Measurements from ENCODE around the gene PRR33.
"Not testable (repeated sequence)": the region's sequence is repeated elsewhere in the genome, so short reads cannot be mapped to it uniquely, and the experiment has no call there.

The PRR33 gene

DNA sequence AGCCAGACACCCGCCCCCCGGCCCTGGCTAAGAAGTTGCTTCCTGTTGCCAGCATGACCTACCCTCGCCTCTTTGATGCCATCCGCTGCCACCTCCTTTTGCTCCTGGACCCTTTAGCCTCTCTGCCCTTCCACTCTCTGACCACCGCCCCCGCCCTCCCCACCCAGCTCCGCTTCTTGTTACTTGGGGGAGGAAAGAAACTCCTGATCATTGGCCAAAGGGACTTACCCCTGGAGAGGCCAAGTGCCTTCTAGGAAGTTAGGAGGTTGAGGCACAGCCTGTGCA lies at the start of gene PRR33:
PRR33 (minus strand) TSS at position 65 of the 285 bp plus-strand sequence. CDS start 1,311 bp downstream, outside the sequence.
- no peak for DNase-seq

DNA sequence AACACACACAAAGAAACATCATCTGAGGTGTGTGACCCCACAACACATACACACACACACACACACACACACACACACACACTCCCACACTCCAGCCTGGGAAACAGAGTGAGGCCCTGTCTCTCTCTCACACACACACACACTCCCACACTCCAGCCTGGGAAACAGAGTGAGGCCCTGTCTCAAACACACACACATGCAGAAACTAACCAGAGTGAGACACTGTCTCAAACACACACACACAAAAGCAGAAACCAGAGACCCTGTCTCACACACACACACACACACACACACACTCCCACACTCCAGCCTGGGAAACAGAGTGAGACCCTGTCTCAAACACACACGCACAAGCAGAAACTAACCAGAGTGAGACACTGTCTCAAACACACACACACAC lies 48.1 kb upstream of the PRR33 start:
- DNase-seq: not testable (repeated sequence)

DNA sequence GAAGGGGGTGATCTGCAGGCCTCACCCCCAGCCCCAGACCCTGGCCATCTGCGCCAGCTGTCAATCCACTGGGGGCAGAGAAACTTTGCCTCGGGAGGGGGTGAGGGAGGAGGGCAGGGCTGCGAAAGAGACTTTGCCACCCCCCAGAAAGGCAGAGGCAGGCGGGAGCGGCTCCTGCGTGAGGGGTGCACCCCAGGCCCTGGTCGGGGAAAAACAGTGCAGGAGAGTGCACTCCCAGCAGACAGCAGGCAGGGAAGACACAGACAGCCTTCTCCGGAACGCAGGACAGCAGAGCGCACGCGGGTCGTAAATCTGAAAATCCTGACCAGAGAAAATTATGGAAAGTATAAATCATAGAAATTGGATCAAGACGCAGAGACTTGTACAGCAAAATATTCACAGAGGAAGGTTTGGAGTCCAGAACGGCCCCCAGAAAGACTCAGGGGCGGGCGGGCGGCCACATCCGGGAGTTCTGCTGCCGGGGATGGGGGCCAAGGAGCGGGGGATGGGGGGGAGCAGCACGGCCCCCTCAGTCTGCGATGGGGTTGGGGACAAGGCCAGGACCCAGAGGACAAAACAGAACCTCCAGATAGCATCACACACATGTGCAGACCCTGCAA lies 47.4 kb upstream of the PRR33 start:
- no peak for DNase-seq

DNA sequence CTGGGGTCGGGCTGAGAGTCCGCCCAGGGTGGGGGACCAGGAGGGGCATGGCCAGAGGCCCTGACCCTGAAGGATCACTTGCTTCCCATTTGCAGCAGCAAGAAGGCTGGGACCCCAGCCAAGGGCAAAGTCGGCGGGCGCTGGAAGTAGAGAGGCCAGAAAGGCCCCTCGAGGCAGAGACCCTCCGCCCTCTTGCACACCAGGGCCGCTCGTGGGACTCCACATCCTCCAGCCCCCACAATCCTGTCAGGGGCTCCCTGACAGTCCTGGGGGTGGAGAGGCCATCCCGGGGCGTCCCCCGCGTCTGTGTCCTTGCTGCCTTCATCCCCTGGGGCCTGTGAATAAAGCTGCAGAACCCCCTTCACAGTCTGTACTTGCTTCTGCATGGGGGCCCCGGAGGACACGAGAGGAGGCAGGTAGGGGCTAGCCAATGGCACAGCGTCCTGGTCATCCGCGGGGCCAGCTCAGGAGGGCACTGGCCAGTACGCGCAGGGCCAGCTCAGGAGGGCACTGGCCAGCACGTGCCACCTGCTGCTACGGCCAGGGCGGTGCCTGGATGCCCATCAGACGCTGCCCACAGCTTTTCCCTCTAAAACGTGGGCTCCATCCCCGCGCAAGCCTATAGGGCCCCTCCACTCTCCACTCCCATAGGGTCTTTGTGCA lies 46.8 kb upstream of the PRR33 start:
- DNase-seq: no peak

DNA sequence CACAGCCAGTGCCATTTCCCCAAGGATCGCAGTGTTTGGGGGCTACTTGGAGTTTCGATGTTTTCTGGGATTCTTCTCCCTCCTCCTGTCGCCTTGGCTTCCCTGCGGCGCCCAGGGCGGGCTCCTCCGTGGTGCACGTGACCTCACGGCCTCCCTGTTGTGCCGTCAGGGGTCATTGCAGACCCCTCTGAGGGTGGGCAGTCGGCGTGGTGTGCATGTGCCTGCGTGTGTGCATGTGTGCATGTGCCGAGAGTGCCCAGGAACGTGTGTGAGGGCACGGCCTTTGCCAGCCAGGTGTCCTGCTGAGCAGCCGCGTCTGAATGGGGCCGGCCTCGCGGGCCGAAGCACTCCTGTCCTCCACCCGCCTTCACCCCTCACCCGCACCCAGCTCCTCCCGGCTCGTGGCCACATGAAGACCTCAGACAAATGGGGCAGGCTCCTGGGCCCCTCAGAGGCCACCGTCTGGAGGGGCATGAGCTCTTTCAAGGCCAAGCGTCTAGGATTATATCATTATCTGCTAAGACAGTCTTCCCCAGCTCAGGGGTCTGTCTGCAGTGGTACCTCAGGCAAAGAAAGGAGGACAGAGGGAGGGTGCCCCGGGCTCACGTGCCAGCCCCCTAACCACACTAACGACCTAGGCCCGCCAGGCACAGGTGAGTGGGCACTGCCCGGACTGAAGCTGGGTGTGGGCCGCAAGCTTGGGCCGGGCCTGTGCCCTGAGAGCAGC lies 46.1 kb upstream of the PRR33 start:
- DNase-seq: no peak

DNA sequence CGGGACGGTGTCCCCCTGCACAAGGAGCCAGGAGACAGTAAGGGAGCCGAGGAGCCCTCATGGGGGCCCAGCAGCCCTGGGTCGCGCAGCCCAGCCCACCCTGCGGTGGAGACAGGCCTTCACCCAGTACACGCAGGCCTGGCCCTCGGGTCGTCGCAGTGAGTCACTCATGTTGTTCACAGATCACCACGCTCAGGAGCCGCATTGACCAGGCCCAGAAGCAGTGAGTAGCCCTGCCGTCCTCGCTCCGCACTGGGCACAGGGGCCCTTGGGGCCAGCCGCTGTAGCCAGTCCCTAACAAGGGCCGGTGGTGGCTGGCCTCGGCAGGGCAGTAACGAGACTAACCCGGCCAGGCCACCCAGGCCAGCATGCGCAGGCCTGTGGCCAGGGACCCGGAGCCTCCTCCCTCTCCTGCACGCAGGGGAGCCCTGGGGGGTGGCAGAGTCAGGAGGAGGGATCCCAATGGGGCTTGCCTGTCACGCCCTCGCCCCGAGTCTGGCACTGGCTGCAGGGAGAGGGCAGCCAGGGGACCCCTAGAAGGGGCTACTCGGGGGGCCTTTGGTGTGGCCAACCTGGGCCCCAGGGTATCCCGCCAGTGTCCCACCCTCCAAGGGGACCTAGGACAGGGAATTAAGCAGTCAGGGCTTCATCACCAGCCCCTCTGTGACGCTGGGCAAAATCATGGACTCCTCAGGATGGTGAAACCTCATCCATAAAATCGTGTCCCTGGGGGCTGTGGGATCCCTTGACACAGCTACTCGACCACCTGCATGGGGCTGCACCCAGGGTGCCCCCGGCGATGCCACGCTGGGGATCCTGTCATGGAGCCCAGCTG lies 45.3 kb upstream of the PRR33 start:
- no peak for DNase-seq

DNA sequence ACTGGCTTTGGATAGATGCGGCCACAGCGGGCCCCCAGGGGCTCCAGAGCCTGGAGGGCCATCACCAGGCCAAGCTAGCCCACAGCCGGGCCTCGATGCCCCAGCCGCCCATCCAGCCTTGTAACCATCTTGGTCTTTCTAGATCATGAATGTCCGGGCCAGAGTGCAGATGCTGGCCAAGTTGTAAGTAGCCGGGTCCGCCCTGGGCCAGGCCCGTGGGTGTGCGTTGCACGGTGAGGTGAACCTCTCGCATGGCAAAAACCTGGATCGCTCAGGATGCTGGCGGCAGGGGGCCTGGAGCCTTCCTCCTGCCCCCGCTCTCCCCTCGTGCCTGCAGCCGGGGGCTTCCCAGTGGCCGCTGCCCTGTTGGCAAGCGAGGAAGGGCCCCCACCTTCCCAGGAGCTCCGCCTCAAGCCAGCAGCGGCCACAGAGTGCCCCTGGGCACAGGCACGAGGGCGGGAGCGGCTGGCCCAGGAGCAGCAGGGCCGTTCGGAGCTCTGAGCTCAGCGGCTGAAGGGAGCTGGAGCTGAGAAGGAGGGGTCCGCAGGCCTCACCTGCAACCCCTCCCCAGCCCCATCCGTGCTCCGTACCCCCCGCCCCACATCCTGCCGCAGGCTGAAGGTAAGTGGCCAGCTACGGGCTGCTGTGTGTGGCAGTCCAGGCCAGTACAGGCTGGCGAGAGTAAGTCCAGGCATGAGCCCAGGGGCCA lies 44.5 kb upstream of the PRR33 start:
- DNase-seq: no peak

DNA sequence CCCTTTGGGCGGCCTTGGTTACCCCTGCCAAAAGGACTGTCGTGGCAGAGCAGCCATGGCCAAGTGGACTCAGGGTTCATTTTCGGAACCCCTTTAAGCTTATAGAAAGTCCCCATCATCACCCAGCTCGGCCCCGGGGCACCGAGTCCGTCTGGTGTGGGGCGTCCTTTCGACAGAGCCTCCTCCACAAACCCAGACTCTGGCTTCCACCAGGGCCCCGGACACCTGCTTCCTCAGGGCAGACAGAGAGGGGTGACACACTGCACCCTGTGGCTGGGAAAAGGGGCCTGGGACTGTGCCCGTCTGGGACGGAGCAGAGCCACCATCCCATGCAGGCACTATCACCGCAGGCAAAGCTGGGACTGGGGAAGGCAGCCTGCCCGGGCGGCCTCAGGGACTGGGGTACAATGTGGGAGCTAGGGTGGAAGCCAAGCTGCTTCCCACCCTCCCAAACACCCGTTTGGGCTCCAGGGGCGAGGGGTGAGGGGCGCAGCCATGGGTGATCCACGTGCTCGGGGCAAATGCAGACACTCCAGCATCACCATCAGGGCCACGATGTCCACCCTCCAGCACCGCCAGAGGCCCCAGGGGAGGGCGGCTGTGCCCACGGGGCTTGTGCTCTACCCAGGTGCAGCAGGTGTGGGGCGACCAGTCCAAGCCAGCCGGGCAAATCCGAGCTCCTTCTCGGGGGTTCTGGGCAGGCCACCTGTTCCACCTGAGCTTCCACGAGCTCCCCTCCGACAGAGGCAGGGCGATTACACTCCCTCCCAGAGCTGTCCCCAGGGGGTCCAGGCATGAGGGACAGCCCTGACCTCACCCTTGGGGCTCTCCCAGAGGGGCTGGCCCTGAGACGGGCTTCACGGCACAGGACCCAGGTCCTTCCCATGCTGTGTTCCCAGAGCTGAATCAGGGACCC lies 43.7 kb upstream of the PRR33 start:
- DNase-seq: no peak

DNA sequence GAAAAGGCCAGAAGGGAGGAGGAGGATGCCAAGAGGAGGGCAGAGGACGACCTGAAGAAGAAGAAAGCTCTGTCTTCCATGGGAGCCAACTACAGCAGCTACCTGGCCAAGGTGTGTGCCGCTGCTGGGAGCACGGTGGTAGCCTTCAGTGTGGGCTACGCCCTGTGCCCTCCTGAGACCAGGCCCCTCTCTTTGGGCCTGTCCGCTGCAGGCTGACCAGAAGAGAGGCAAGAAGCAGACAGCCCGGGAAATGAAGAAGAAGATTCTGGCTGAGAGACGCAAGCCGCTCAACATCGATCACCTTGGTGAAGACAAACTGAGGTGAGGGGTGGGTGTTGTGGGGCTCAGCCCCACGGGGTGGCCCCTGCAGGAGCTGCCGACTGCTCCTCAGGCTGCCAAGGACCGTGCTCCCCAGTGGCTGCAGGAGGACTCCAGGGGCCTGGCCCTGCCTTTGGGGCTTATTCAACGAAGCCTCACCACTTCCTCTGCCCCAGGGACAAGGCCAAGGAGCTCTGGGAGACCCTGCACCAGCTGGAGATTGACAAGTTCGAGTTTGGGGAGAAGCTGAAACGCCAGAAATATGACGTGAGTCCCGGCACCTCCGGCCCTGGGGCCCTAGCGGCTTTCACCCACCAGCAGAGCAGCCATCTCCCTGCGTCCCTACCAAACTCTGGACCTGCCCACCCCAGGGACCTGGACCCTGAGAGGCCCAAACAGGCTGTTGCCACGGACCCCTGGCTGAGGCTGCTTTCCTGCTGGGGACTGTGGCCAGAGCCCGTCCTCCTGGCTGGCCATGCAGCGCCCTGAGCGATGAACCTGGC lies 42.9 kb upstream of the PRR33 start:
- DNase-seq: no peak

DNA sequence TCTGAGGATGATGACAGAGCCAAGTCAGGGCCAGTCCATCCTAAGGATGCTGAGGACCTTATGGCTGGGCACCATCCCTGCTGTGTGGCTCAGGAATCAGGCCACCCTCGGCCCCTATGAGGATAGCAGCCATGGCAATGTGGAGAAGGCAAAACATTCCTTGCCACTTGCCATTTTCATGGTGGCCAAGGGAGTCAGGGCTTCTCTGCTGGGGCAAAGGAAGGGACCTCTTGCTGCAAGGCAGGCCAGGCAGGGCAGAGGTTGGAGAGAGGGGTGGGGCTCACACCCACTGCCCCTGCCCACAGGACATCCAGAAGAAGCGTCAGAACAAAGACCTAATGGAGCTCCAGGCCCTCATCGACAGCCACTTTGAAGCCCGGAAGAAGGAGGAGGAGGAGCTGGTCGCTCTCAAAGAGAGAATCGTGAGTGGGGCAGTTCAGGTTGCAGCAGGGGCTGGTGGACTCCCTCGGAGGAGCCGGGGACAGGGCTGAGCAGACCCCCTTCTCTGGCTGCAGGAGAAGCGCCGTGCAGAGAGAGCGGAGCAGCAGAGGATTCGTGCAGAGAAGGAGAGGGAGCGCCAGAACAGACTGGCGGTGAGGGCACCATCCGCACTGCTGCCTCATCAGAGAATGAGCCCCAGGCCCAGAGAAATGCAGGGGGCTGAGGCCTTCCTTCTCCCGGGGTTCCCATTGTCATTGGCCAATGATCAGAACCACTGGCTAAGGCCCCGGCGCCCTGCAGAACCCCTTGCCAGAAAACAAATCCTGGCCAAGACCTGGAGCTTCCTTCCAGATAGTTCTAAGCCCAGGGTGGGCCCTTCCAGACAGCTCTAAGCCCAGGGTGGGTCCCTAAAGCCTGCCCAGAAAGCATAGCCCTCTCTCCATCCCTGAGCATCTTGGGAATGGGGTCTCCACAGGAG lies 42.0 kb upstream of the PRR33 start:
- no peak for DNase-seq

DNA sequence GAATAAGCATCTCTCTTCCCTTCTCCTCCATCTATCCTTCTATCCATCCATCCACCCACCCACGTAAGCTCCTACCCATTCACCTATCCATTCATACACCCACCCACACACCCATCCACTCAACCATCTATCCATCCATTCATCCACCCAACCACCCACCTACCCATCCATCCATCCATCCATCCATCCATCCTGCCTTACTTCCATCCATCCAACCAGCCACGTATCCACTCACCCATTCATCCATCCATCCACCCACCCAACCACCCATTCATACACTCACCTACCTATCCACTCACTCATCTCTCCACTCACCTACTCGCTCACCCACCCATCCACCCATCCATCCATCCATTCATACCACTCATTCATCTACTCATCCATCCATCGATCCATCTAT lies 41.0 kb upstream of the PRR33 start:
- no peak for DNase-seq

DNA sequence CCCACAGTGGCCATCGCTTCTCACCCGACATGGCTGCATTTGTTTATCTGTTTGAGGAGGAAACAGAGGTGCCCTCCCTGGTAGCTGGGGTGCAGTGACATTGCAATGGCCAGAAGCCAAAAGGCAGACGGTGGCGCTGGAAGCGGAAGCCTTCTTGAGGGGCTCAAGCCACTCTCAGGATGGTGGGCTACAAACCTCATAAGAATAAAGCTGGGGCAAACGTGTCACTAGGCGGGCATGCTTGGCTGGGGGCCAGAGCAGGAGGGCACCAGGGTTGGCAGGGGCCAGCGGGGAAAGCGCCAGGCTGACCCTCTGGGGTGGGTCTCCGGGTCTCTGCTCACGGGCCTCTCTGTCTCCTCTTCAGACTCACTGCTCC lies 40.4 kb upstream of the PRR33 start:
- DNase-seq: no peak

DNA sequence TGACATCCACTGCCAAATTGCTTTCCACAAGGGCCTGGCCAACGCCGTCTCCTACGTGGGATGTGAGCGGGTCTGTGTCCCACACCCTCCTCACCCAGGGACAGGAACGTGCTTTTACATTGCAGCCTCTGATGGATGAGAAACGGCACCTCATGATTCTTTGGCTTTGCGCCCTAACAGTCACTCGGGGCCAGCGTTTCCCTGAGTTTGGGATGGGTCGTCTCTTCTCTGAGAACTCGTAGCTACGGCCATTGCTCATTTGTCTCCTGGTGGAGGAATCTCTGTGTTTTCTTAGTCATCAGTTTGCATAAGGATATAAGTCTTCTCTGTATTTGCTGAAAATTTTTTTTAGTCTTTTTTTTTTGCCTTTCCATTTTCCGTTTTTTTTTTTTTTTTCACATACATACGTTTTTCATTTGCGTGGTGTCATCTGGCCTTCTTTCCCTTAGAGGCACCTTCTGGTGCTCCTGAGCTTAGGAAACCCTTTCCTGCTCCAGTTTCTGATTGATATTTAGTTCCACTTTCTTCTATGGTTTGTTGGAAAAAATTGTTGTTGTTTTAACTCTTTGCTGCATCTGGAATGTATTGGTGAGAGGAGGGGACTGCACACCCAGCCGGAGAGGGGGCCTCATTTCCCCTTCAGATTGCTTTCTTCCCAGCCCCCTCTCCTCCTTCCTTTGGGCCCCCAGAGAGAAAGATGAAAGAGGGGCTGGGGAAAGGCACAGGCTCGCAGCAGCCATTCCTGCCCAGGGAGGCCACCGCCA lies 39.8 kb upstream of the PRR33 start:
- no peak for DNase-seq

DNA sequence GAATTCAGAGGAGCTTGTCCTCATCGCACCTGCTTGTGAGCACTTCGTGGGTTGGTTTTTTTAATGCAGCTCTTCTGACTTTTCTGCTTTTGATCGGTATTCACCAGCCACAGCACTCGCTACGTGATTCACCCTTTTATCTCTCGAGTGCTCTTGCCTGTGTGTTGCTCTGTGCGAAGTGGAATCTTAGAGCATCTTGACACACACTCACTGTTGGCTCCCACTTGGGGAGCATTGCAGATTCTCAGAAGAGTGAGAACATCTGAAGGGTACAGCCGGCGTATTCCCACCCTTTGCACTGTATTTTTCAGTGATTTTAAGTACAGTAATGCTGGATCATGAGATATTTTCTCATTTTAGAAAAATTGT lies 38.8 kb upstream of the PRR33 start:
- DNase-seq: no peak

DNA sequence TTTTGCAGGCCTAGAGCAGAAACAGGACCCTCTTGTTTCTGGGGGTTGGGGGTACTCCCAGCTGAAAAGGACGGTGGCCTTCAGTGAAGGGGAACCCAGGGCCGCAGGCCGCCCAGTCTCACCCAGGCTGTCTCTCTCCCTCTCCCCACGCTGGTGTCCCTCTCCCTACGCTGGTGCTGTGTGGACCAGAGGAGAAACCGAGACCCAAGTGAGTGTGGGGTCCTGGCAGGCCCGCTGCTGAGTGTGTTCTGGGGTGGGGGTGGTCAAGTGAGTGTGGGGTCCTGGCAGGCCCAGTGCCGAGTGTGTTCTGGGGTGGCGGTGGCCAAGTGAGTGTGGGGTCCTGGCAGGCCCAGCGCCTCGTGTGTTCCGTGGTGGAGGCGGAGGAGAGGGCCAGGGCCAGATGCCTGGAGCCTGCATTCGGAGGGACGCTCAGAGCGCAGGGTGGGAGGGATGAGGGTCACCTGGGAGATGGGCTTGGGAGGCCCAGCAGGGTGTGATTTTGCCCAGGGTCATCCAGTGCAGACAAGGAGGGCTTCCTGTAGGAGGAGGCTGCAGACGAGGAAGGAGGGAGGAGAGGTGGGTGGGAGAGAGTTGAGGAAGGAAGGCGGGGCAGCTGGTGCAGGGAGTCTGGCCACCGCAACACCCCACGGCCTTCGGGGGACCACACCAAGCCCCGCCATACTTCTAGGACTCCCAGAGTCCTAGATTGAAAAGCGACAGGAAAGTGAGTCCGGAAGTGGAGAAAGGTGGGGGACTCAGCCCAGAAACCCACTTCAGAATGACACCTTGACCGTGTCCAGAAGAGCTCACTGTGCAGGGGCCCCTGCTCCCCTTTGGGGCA lies 38.1 kb upstream of the PRR33 start:
- DNase-seq: no peak

DNA sequence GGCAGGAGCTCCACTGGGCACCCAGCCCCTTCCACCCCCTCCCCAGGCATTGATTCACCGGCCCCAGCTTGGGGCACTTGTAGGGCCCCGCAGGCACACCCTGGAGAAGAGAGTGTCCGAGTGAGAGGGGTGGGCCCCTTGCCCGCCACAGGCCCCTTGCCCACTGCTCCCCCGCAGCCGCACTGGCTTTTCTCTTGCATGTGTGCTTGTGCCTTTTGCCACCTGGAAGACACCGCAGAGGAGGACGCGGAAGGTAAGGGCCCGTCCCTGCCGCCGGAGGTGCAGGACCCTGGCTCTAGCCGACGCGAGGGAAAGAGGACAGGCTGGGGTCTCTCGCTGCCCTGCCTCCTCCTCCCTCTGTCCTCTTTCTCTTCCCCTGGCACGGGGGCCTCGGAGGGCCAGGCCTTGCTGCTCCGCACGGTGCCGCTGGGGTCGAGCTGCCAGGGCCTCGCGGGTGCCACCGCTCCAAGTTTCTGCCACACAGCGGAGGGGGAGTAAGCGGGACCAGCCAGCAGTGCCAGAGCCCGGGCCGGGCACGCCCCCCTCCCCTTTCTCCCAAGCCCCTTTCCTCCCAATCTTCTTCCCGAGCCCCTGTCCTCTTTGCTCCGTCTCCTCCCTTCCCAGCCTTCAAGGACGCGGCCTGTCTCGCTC lies 37.3 kb upstream of the PRR33 start:
- no peak for DNase-seq

DNA sequence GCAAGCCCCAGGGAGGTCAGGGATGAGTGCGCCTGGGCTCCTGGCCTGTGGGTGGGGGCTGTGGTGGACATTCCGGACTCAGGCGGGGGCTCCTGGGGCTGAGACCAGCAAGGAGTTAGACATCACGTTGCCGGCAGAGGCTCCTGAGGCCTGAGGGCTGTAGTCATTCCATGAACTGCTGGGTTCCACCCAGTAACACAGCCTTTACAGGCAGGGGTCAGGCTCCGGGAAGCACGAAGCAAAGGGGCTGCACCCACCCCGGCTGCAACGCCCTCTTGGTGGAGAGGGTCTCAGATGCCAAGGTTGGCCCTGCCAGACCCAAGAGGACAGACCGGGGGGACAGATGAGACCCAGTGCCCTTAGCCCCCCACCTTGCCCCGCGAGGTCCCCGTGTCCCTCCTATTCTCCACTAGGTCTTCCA lies 36.8 kb upstream of the PRR33 start:
- no peak for DNase-seq

All from activated T-cell treated with anti-CD3 and anti-CD28 coated beads for 4 hours (primary cell).